ENCODE data around the gene CHSY3.

Gene CHSY3

DNA sequence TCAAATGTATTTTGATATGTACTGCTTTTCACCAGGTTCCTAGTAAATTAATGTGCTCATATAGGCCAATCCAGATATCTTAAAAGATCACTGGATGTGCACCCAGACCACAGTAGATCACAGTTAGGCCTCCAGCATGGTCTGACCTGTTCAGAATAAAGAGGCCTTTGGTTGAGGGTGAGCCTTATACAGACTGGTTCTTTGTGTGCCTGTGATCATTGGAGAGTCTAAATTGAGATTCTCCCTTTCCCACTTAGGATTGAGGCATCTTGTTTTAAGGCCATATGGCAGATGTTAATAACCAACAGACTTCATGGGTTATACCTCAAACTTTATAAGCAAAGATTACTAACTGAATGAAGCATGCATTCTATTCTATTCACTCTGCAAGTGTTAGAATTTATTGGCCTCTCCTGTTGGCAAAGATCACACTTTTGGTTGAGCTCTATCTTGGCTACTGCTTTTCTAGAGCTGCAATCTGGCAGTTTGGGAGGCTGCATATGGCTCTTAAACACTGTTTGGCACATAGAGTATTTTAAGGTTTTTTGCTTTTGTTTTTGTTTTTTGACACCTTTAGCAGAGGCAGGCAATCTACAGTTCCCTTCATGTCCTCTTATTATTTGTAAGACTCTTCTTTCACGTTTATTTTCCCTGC is 8.5 kb downstream of the CHSY3 start:
- Mint-ChIP-seq H3K27ac (no peak overlapping the region), H3K4me3 (no peak overlapping the region), H3K27me3 (peaks cover 0 to 9% of the 10 kb centered on the region in 2 donors), H3K36me3 (ENCODE audit: insufficient read depth) (no peaks in the 10 kb centered on the region), H3K4me1 (ENCODE audit: low read depth in 2 of 2) (no peaks in the 10 kb centered on the region), H3K9me3 (no peaks in the 10 kb centered on the region)
- no peak for DNase-seq
- ATAC-seq (replicated peaks) = no peak

DNA sequence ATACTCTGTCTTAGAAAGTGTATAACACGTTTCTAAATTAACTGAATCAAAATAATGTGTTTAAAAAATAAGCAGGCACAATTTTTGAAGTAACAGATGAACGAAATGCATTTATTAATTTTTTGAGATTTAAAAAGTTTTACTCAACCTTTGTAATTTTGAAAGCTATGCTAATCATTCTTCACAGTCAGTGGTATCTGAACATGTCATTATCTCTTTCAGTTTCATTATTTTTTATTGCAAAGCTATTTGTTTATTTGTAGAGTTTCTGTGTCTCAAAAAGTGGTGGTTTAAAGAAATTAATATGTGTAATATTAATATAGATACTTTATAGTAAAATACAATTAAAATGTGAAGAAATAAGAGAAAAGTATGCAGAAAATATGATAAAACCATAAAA is 11.2 kb downstream of the CHSY3 start:
- ATAC-seq (replicated peaks) = no peak
- Mint-ChIP-seq H3K36me3 (ENCODE audit: insufficient read depth) (no peaks in the 10 kb centered on the region), H3K27me3 (no peaks in the 10 kb centered on the region), H3K4me3 (no peak overlapping the region), H3K9me3 (no peaks in the 10 kb centered on the region), H3K4me1 (ENCODE audit: low read depth in 2 of 2) (no peaks in the 10 kb centered on the region), H3K27ac (no peak overlapping the region)
- no peak for DNase-seq

DNA sequence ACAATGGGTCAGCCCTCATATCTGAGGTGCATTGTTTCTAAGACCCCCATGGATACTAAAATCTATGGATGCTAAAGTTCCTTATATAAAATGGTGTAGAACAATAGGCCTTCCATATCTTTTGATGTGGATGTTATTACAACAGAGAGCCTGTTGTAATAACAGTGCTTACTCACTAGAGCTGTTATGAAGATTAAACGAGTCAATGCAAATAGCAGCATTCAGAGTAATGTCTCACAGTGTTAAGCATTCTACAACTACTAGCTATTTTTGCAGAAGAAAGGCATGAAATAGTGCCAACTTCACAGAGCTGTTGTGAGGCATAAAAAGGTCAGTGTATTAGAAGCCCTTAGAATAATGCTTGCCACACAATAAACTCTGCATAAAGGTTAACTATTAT is 13.0 kb downstream of the CHSY3 start:
- Mint-ChIP-seq H3K4me1 (ENCODE audit: low read depth in 2 of 2) (no peaks in the 10 kb centered on the region), H3K9me3 (no peaks in the 10 kb centered on the region), H3K4me3 (no peak overlapping the region), H3K27ac (no peak overlapping the region), H3K36me3 (ENCODE audit: insufficient read depth) (no peaks in the 10 kb centered on the region), H3K27me3 (no peaks in the 10 kb centered on the region)
- no peak for ATAC-seq (replicated peaks)
- no peak for DNase-seq

DNA sequence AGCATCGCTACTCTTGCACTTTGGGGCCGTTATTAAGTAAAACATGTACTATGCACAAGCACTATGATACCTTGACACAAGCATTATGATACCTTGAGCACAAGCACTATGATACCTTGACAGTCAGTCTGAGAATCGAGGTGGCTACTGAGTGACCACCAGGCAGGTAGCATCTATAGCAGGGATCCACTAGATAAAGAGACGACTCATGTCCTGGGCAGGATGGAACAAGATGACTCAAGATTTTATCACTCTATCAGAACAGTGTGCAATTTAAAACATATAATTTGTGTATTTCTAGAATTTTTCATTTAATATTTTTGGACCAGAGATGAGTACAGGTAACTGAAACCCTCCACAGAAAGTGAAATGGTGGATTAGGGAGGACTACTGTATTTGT is 16.9 kb downstream of the CHSY3 start:
- DNase-seq = no peak
- no peaks in the 10 kb centered on the region for H3K27me3 Mint-ChIP-seq
- H3K36me3 Mint-ChIP-seq (ENCODE audit: insufficient read depth) = no peaks in the 10 kb centered on the region
- no peak overlapping the region for H3K4me3 Mint-ChIP-seq
- no peaks in the 10 kb centered on the region for H3K9me3 Mint-ChIP-seq
- ATAC-seq (replicated peaks) = no peak
- H3K27ac Mint-ChIP-seq = no peak overlapping the region
- H3K4me1 Mint-ChIP-seq (ENCODE audit: low read depth in 2 of 2) = no peaks in the 10 kb centered on the region

DNA sequence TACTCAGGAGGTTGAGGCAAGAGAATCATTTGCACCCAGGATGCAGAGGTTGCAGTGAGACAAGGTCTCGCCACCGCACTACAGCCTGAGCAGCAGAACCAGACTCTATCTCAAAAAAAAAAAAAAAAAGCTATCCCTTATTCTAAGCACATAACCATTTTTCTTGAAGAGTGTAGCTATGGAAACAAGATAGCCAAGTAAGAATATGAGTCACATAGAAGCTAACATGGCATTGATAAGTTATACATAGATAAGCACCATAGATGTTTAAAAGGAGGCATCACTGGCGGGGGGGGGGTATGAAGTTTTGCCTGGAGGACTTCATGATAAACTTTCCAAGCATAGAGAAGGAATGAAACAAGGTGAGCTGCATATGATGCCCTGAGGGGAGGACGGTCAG is 26.0 kb downstream of the CHSY3 start:
- H3K27ac Mint-ChIP-seq = no peak overlapping the region
- H3K9me3 Mint-ChIP-seq = no peaks in the 10 kb centered on the region
- no peaks in the 10 kb centered on the region for H3K36me3 Mint-ChIP-seq (ENCODE audit: insufficient read depth)
- no peaks in the 10 kb centered on the region for H3K4me1 Mint-ChIP-seq (ENCODE audit: low read depth in 2 of 2)
- ATAC-seq (replicated peaks) (no peak), DNase-seq (no peak)
- H3K4me3 Mint-ChIP-seq = no peak overlapping the region
- H3K27me3 Mint-ChIP-seq = no peaks in the 10 kb centered on the region

DNA sequence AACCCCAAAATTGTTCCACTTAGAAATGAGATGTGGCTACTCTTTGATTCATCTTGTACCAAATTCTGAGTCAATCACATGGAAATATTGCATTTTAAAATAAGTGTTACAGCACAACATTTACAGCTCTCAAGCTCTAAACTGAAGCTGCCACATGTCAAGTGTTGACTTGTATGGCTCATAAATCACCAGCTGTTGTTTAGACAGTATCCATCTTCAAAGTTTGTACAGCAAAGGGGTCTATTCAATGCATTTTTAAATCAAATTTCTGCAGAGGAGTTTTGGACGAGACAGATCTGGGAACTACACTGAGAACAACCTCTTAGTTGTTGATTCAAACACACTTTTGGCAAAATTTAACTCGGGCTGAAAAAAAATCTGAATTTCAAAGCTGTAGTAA is 31.4 kb downstream of the CHSY3 start:
- Mint-ChIP-seq H3K4me1 (ENCODE audit: low read depth in 2 of 2) (no peaks in the 10 kb centered on the region), H3K9me3 (peaks cover 12 to 21% of the 10 kb centered on the region in 2 donors), H3K36me3 (ENCODE audit: insufficient read depth) (no peaks in the 10 kb centered on the region), H3K27me3 (no peaks in the 10 kb centered on the region), H3K27ac (no peak overlapping the region), H3K4me3 (no peak overlapping the region)
- ATAC-seq (replicated peaks) (no peak), DNase-seq (no peak)

DNA sequence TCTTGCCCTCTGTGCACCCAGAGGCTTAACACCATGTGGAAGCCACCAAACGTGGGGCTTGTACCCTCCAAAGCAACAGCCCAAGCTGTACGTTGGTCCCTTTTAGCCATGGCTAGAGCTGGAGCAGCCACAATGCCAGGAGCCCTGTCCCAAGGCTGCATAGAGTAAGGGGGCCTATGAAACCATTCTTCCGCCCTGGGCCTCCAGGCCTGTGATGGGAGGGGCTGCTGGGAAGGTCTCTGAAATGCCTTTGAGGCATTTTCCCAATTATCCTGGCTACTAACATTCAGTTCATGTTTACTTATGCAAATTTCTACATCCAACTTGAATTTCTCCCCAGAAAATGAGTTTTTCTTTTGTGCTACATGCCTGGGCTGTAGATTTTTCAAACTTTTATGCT is 33.8 kb downstream of the CHSY3 start:
- no peak overlapping the region for H3K27ac Mint-ChIP-seq
- H3K4me1 Mint-ChIP-seq (ENCODE audit: low read depth in 2 of 2) = no peaks in the 10 kb centered on the region
- H3K9me3 Mint-ChIP-seq = peaks cover 12 to 21% of the 10 kb centered on the region in 2 donors
- no peaks in the 10 kb centered on the region for H3K36me3 Mint-ChIP-seq (ENCODE audit: insufficient read depth)
- H3K4me3 Mint-ChIP-seq = no peak overlapping the region
- no peak for ATAC-seq (replicated peaks)
- DNase-seq = no peak
- H3K27me3 Mint-ChIP-seq = no peaks in the 10 kb centered on the region

DNA sequence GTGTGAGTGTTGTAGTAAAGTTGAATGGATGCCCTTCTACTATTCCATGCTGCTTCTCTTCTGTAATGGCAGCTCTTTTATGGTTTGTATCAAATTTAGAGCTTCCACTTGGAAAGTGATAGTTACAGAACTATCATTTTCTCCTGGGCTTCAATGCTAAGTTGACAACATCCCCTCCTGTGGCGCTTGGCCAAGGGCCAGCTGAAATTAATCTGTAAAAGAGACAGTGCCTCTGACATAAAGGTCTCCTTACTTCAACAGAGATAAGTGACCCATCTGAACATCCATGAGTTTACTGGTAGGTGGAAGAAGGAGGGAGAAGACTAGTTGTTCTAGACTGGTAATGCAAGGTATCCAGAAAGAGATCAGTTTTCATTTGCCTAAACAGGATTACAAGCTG is 39.7 kb downstream of the CHSY3 start:
- Mint-ChIP-seq H3K4me1 (ENCODE audit: low read depth in 2 of 2) (no peaks in the 10 kb centered on the region), H3K4me3 (no peak overlapping the region), H3K36me3 (ENCODE audit: insufficient read depth) (no peaks in the 10 kb centered on the region), H3K9me3 (peaks cover 1 to 3% of the 10 kb centered on the region in 2 donors), H3K27me3 (no peaks in the 10 kb centered on the region), H3K27ac (no peak overlapping the region)
- ATAC-seq (replicated peaks) (no peak), DNase-seq (no peak)

DNA sequence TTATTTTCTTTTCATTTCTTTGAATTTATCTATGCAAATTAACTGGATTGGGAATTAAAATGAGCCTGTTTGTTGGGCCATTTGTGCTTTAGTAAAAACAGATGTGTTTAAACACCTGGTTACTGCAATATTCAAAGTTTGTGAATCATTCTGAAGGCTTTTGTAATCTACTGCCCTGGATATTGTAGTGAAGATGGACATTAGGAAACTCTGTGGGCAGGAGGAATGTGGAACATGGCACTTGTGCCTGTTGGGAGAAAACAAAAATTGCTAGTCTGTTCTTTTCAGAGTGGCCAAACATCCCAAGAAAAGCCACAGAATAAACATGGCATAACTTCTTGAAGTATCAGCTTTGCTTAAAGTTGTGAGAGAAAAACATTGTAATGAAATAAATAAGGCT is 40.8 kb downstream of the CHSY3 start:
- DNase-seq = no peak
- H3K27ac Mint-ChIP-seq = no peak overlapping the region
- no peak overlapping the region for H3K4me3 Mint-ChIP-seq
- peaks cover 0 to 3% of the 10 kb centered on the region in 2 donors for H3K9me3 Mint-ChIP-seq
- H3K27me3 Mint-ChIP-seq = no peaks in the 10 kb centered on the region
- no peaks in the 10 kb centered on the region for H3K36me3 Mint-ChIP-seq (ENCODE audit: insufficient read depth)
- no peaks in the 10 kb centered on the region for H3K4me1 Mint-ChIP-seq (ENCODE audit: low read depth in 2 of 2)
- ATAC-seq (replicated peaks) = no peak

DNA sequence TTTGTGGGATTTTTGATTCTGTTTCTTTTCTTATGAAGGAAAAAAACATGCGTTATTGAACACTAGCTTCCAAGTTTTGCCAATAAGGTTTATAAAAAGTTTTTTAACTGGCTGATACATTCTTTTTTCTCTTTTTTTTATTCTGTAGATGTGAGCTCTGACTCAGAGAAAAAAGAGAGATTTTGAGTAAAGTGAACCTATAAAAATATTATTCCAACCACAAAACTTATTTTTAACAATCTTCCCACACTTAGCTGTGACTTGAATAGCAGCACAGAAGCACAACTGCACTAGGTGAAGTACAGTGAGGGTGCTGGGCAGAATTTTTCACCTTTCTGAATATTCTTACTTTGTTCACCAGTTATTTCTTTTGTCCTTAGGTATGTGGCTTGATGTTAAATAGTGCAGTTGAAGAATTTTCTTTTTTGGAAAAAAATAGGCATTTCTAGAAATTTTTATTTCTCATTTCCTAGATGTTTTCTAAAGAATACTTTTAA is 41.6 kb downstream of the CHSY3 start:
- no peak overlapping the region for H3K27ac Mint-ChIP-seq
- H3K4me3 Mint-ChIP-seq = no peak overlapping the region
- peaks cover 0 to 3% of the 10 kb centered on the region in 2 donors for H3K9me3 Mint-ChIP-seq
- no peak for DNase-seq
- no peak for ATAC-seq (replicated peaks)
- no peaks in the 10 kb centered on the region for H3K27me3 Mint-ChIP-seq
- no peaks in the 10 kb centered on the region for H3K36me3 Mint-ChIP-seq (ENCODE audit: insufficient read depth)
- H3K4me1 Mint-ChIP-seq (ENCODE audit: low read depth in 2 of 2) = no peaks in the 10 kb centered on the region

DNA sequence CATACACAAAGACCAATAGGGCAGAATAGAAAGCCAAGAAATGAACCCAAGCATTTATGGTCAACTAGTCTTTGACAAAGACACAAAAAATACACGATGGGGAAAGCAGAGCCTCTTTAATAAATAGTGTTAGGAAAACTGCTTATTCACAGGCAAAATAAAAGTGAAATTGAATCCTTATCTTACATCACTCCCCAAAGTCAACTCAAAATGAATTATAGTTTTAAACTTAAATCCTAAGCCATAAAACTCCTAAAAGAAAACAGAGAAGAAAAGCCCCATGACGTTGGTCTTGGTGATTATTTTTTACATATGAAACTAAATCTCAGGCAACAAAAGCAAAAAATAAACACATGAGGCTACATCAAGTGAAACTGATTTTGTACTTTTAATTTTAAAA is 46.8 kb downstream of the CHSY3 start:
- DNase-seq (no peak), ATAC-seq (replicated peaks) (no peak)
- Mint-ChIP-seq H3K4me1 (ENCODE audit: low read depth in 2 of 2) (no peaks in the 10 kb centered on the region), H3K27ac (no peak overlapping the region), H3K36me3 (ENCODE audit: insufficient read depth) (no peaks in the 10 kb centered on the region), H3K9me3 (peaks cover 0 to 5% of the 10 kb centered on the region in 2 donors), H3K4me3 (no peak overlapping the region), H3K27me3 (no peaks in the 10 kb centered on the region)

DNA sequence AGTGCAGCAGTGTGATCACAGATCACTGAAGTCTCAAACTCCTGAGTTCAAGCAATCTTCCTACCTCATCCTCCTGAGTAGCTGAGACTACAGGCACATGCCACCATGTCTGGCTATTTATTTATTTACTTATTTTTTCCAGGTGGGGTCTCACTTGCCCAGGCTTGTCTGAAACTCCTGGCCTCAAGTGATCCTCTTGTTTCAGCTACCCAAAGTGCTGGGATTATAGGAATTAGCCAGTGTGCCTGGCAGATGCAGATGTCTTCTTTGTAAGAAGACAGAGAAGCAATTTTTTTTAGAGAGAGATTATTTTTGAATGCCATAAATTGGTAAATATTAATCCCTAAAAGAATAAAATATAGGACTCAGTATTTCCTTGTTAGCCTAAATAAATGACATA is 54.3 kb downstream of the CHSY3 start:
- Mint-ChIP-seq H3K9me3 (peaks cover 5 to 13% of the 10 kb centered on the region in 2 donors), H3K4me3 (no peak overlapping the region), H3K36me3 (ENCODE audit: insufficient read depth) (no peaks in the 10 kb centered on the region), H3K4me1 (ENCODE audit: low read depth in 2 of 2) (no peaks in the 10 kb centered on the region), H3K27ac (no peak overlapping the region), H3K27me3 (no peaks in the 10 kb centered on the region)
- ATAC-seq (replicated peaks) (no peak), DNase-seq (no peak)

DNA sequence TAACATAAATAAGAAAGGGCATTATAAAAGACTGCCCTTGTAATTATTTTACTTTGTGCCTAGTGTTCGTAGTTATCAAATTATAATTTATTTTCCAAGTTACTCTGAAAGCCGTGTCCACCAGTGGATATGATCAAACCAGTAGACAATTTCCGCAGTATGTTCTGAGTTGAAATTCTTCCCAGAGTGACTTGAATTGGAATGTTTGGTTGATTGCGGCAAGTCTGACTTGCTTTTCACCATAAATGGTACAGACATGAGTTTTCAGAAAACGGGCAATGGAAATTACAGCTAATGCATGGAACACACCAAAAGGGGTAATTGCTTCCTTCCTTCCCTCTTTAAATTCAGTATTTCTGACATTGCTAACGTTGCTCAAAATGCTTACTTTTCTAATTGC is 56.6 kb downstream of the CHSY3 start:
- ATAC-seq (replicated peaks) (no peak), DNase-seq (no peak)
- Mint-ChIP-seq H3K36me3 (ENCODE audit: insufficient read depth) (no peaks in the 10 kb centered on the region), H3K27me3 (no peaks in the 10 kb centered on the region), H3K9me3 (peaks cover 4 to 13% of the 10 kb centered on the region in 2 donors), H3K4me1 (ENCODE audit: low read depth in 2 of 2) (no peaks in the 10 kb centered on the region), H3K4me3 (no peak overlapping the region), H3K27ac (no peak overlapping the region)

DNA sequence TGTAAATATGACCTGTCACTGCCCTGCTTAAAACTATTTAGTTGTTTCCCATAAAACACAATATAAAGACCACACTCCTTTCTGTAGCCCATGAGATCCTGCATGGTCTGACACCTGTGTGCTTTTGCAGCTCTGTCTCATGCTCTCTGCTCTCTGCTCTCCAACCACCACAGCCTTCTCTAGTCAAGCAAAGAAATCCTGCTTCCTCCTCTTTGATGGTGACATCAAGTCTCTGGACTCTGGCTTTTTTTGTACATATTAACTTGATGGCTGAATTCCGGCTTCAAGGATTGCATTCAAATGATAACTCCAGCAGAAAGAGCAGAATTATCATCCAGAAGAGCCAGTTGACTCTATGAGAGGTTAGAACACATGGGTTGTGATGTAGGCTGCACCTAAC is 58.2 kb downstream of the CHSY3 start:
- H3K9me3 Mint-ChIP-seq = peaks cover 2 to 13% of the 10 kb centered on the region in 2 donors
- H3K36me3 Mint-ChIP-seq (ENCODE audit: insufficient read depth) = no peaks in the 10 kb centered on the region
- no peak for DNase-seq
- no peak overlapping the region for H3K27ac Mint-ChIP-seq
- ATAC-seq (replicated peaks) = no peak
- H3K4me3 Mint-ChIP-seq = no peak overlapping the region
- H3K4me1 Mint-ChIP-seq (ENCODE audit: low read depth in 2 of 2) = no peaks in the 10 kb centered on the region
- H3K27me3 Mint-ChIP-seq = no peaks in the 10 kb centered on the region

DNA sequence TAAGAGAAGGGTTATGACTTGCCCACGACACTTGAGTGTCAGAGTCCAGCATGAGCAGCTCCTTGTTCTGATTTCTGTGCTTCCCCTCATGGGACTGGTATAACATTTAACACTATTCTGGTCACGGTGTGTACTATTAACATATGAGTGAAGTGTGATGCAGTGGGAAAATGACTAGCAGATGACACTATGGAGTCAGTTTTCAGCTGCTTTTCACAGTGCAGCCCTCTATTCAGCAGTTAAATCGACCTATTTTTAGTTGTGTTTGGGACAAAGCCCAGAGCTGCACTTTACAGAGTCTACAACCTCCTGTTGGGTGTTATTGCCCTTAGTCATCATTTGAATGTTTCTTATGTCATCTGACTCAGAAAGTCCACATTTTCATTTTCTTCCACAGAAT is 59.1 kb downstream of the CHSY3 start:
- Mint-ChIP-seq H3K9me3 (peaks cover 2 to 13% of the 10 kb centered on the region in 2 donors), H3K36me3 (ENCODE audit: insufficient read depth) (no peaks in the 10 kb centered on the region), H3K4me3 (no peak overlapping the region), H3K27me3 (no peaks in the 10 kb centered on the region), H3K27ac (no peak overlapping the region), H3K4me1 (ENCODE audit: low read depth in 2 of 2) (no peaks in the 10 kb centered on the region)
- no peak for DNase-seq
- ATAC-seq (replicated peaks) = no peak

Measured in effector memory CD8-positive, alpha-beta T cell (primary cell).